HepG2 (cell line): ENCODE measurements around the gene MTARC1. TPM values are rescaled to one million over a fixed set of nuclear protein-coding genes. Genes with fewer than 3 reads are reported as not detected.

Experiments
- ARID2 ChIP-seq: sonication (generic); formaldehyde crosslinking; IDR thresholded peaks from 2 replicates; pipeline ENCODE4 v1.8.1; 2022; ENCODE audit warnings: mild to moderate bottlenecking, missing genetic modification reagents, borderline replicate concordance
- E2F1 ChIP-seq: sonication (generic); formaldehyde crosslinking; IDR thresholded peaks from 2 replicates; pipeline ENCODE4 v1.5.0; 2020; ENCODE audit warnings: missing genetic modification reagents
- EED ChIP-seq: sonication (generic); formaldehyde crosslinking; IDR thresholded peaks from 2 replicates; pipeline ENCODE4 v1.5.0; 2020; ENCODE audit warnings: mild to moderate bottlenecking, missing genetic modification reagents
- GPN1 ChIP-seq: sonication (generic); formaldehyde crosslinking; IDR thresholded peaks from 2 replicates; pipeline ENCODE4 v1.5.1; 2020; ENCODE audit warnings: missing genetic modification reagents, borderline replicate concordance
- HHEX ChIP-seq: IDR thresholded peaks from 2 replicates; pipeline ENCODE4 v1.6.1; 2016; ENCODE audit warnings: control low read depth
- HOMEZ ChIP-seq: IDR thresholded peaks from 2 replicates; pipeline ENCODE4 v1.6.1; 2016; ENCODE audit warnings: low read depth
- MED8 ChIP-seq: sonication (generic); formaldehyde crosslinking; IDR thresholded peaks from 2 replicates; pipeline ENCODE4 v1.8.1; 2023; ENCODE audit warnings: mild to moderate bottlenecking, missing genetic modification reagents; ENCODE audit not compliant: insufficient replicate concordance
- NR2F2 ChIP-seq: IDR thresholded peaks from 2 replicates; pipeline ENCODE4 v1.6.1; 2012; ENCODE audit warnings: low read depth, inconsistent platforms, borderline replicate concordance
- RBAK ChIP-seq: sonication (generic); formaldehyde crosslinking; IDR thresholded peaks from 2 replicates; pipeline ENCODE4 v1.5.1; 2020; ENCODE audit warnings: mild to moderate bottlenecking, missing genetic modification reagents
- RFX3 ChIP-seq: IDR thresholded peaks from 2 replicates; pipeline ENCODE4 v1.6.1; 2016; ENCODE audit warnings: missing biosample characterization, missing genetic modification reagents
- RNF219 ChIP-seq: sonication (generic); formaldehyde crosslinking; IDR thresholded peaks from 2 replicates; pipeline ENCODE4 v1.5.0; 2020; ENCODE audit warnings: mild to moderate bottlenecking, missing genetic modification reagents
- SKIL ChIP-seq: sonication (generic); formaldehyde crosslinking; IDR thresholded peaks from 2 replicates; pipeline ENCODE4 v1.8.0; 2022; ENCODE audit warnings: missing genetic modification reagents, mild to moderate bottlenecking, moderate library complexity, borderline replicate concordance
- TEF ChIP-seq: sonication (generic); formaldehyde crosslinking; IDR thresholded peaks from 2 replicates; pipeline ENCODE4 v1.5.0; 2020; ENCODE audit warnings: missing genetic modification reagents
- THAP11 ChIP-seq: IDR thresholded peaks from 2 replicates; pipeline ENCODE4 v1.6.1; 2016; ENCODE audit warnings: missing biosample characterization, missing genetic modification reagents
- ZBTB2 ChIP-seq: sonication (generic); formaldehyde crosslinking; IDR thresholded peaks from 2 replicates; pipeline ENCODE4 v1.8.0; 2022; ENCODE audit warnings: low read depth, missing genetic modification reagents
- ZFP36L2 ChIP-seq: sonication (generic); formaldehyde crosslinking; IDR thresholded peaks from 2 replicates; pipeline ENCODE4 v1.4.0; 2020; ENCODE audit warnings: missing genetic modification reagents
- ZNF10 ChIP-seq: sonication (generic); formaldehyde crosslinking; IDR thresholded peaks from 2 replicates; pipeline ENCODE4 v1.4.0; 2020; ENCODE audit warnings: mild to moderate bottlenecking, low read depth, missing genetic modification reagents, borderline replicate concordance
- ZNF282 ChIP-seq: fragments of 450-650 bp; IDR thresholded peaks from 2 replicates; pipeline ENCODE4 v1.6.1; 2018; ENCODE audit not compliant: partially characterized antibody
- ZNF484 ChIP-seq: sonication (generic); formaldehyde crosslinking; IDR thresholded peaks from 2 replicates; pipeline ENCODE4 v1.5.1; 2020; ENCODE audit warnings: mild to moderate bottlenecking, low read depth, missing genetic modification reagents, borderline replicate concordance
- ZNF616 ChIP-seq: sonication (generic); formaldehyde crosslinking; IDR thresholded peaks from 2 replicates; pipeline ENCODE4 v1.5.0; 2020; ENCODE audit warnings: low read depth, mild to moderate bottlenecking, missing genetic modification reagents
- polyA plus RNA-seq, 8 experiments: library from polyadenylated mRNA; depleted of rRNA in 3 of 8; stranded (reverse) in 7 of 8; unstranded in 1 of 8; fragments of >200 nt; fragmentation: Illumina TruSeq in 4 of 8; extraction: Trizol in 4 of 8; gene quantifications; 2 replicates each; pipeline versions ENCODE4 v1.2.1 to v1.2.3, GENCODE V29; 2011 to 2016; ENCODE audit warnings: low read depth in 4 of 8, missing spikeins in 1 of 8, mixed read lengths in 1 of 8; ENCODE audit not compliant: insufficient read depth in 1 of 8
- total RNA-seq, 5 experiments: library from RNA; depleted of rRNA; stranded (reverse); fragments of >200 nt; fragmentation: Illumina TruSeq; extraction: Trizol; gene quantifications; 2 replicates each; pipeline ENCODE4 v1.2.3, GENCODE V29; 2016; ENCODE audit warnings: low read depth in 1 of 5

Gene MTARC1
- total and polyA plus RNA-seq, 2 of the 13 experiments (the other 11 are each of a cell fraction or from before 2014, with no cell fraction given) = 19.4 to 106 TPM

- TF ChIP-seq TEF (CRISPR knock-in tag) (0 out of 2 replicates have a peak, but pooled peaks have one; percentile 21), E2F1 (CRISPR knock-in tag) (0 out of 2 replicates have a peak, but pooled peaks have one; percentile 40), EED (CRISPR knock-in tag) (no peak), ZNF282 (no peak), SKIL (CRISPR knock-in tag) (no peak), NR2F2 (no peak; the same call in 1 of the 2 replicates), ZNF484 (CRISPR knock-in tag) (no peak), MED8 (CRISPR knock-in tag) (no peak), RFX3 (CRISPR knock-in tag) (no peak), ZNF10 (CRISPR knock-in tag) (no peak), ZBTB2 (no peak), ARID2 (CRISPR knock-in tag) (no peak), ZNF616 (no peak), HHEX (no peak), ZFP36L2 (CRISPR knock-in tag) (no peak), THAP11 (CRISPR knock-in tag) (peak; percentile 27; the same call in 1 of the 2 replicates), RNF219 (CRISPR knock-in tag) (no peak), GPN1 (CRISPR knock-in tag) (no peak), RBAK (no peak), HOMEZ (CRISPR knock-in tag) (peak; percentile 28; the same call in 1 of the 2 replicates)
These were observed 19.2 kb upstream of the MTARC1 start (continued) for GRCh38 chr1:220767312-220768125.
